GM12865 (cell line): ENCODE results near the gene COL20A1.
A peak's percentile ranks its signal among the peaks of the same experiment; 100 is the strongest.

ENCODE experiments used
- DNase-seq: peaks from one replicate; pipeline ENCODE4 v3.0.0; 2010; ENCODE audit warnings: low read depth
- H3K4me3 ChIP-seq: 2 replicates; pipeline ENCODE4 v1.5.1; 2011; ENCODE audit warnings: mild to moderate bottlenecking, low read depth, low read length, control low read depth
- CTCF ChIP-seq: IDR thresholded peaks from 2 replicates; pipeline ENCODE4 v1.5.1; 2011; ENCODE audit warnings: low read length, control low read depth, low read depth, inconsistent platforms; ENCODE audit not compliant: insufficient read depth; ENCODE audit errors: missing control alignments

COL20A1 gene

GRCh38 chr20:63272105-63273058 lies 20.6 kb upstream of the COL20A1 start, which contains the start of gene ARFGAP1:
ARFGAP1 (plus strand) TSS chr20:63272813; CDS start chr20:63275581, 2,768 bp downstream.
- no peak for TF ChIP-seq CTCF
- peak; percentile 92 for DNase-seq
- peak within 1 kb of the TSS; percentile 94 for H3K4me3 ChIP-seq

- DNase-seq = no peak
- TF ChIP-seq CTCF = no peak
These were observed 19.9 kb upstream of the COL20A1 start for GRCh38 chr20:63273059-63273579.

GRCh38 chr20:63273635-63274380 lies 19.2 kb upstream of the COL20A1 start:
- H3K4me3 ChIP-seq = peak overlapping the region; percentile 94
- no peak for TF ChIP-seq CTCF
- DNase-seq = no peak

More at GRCh38 chr20:63273059-63273579, 19.9 kb upstream of the COL20A1 start:
- H3K4me3 ChIP-seq = peak overlapping the region; percentile 94

- H3K4me3 ChIP-seq = no peak overlapping the region
- TF ChIP-seq CTCF = no peak
- DNase-seq = no peak
These were observed 18.4 kb upstream of the COL20A1 start for GRCh38 chr20:63274381-63275228.

- TF ChIP-seq CTCF = no peak
- no peak for DNase-seq
These were observed 17.2 kb upstream of the COL20A1 start for GRCh38 chr20:63275825-63276224.

GRCh38 chr20:63276956-63277355 lies 16.0 kb upstream of the COL20A1 start:
- no peak for TF ChIP-seq CTCF
- no peak for DNase-seq
- H3K4me3 ChIP-seq = no peak overlapping the region

More at GRCh38 chr20:63275825-63276224, 17.2 kb upstream of the COL20A1 start:
- no peak overlapping the region for H3K4me3 ChIP-seq
